LNCaP clone FGC (cell line): ENCODE results near the gene TMEM125.

Experiments
- DNase-seq: peaks from one replicate; pipeline ENCODE4 v3.0.0-alpha.2; 2011; ENCODE audit warnings: low read depth
- H3K4me3 ChIP-seq: 2 replicates; pipeline ENCODE4 v1.5.1; 2011; ENCODE audit warnings: mild to moderate bottlenecking, low read depth, low read length, control low read depth
- CTCF ChIP-seq: IDR thresholded peaks from 2 replicates; pipeline ENCODE4 v1.5.1; 2012; ENCODE audit warnings: mild to moderate bottlenecking; ENCODE audit not compliant: control insufficient read depth, insufficient read depth; ENCODE audit errors: extremely low read depth

Gene TMEM125

GRCh38 chr1:43315963-43316737, 46.4 kb downstream of the TMEM125 start:
- H3K4me3 ChIP-seq = no peak overlapping the region
- no peak for TF ChIP-seq CTCF
- no peak for DNase-seq

GRCh38 chr1:43316738-43317520, 47.1 kb downstream of the TMEM125 start:
- no peak overlapping the region for H3K4me3 ChIP-seq
- TF ChIP-seq CTCF = no peak
- no peak for DNase-seq

GRCh38 chr1:43317817-43318471, 48.2 kb downstream of the TMEM125 start:
- TF ChIP-seq CTCF = no peak
- no peak overlapping the region for H3K4me3 ChIP-seq
- DNase-seq = no peak

GRCh38 chr1:43318831-43319230, 49.0 kb downstream of the TMEM125 start:
- H3K4me3 ChIP-seq = no peak overlapping the region
- no peak for TF ChIP-seq CTCF
- no peak for DNase-seq

- TF ChIP-seq CTCF = no peak
- H3K4me3 ChIP-seq = no peak overlapping the region
- no peak for DNase-seq
Measured at GRCh38 chr1:43319288-43319687, 49.5 kb downstream of the TMEM125 start.

GRCh38 chr1:43319766-43320165, 50.0 kb downstream of the TMEM125 start:
- DNase-seq = no peak
- no peak overlapping the region for H3K4me3 ChIP-seq
- TF ChIP-seq CTCF = no peak
